Neural cell (in vitro differentiated cells): ENCODE measurements around the gene TAS2R41.

ENCODE experiments used
- EP300 ChIP-seq: fragments of 450-650 bp; conservative IDR thresholded peaks from 2 replicates; pipeline ENCODE4 v1.6.1; 2014; ENCODE audit warnings: antibody characterized with exemption, mild to moderate bottlenecking, moderate library complexity; ENCODE audit not compliant: poor library complexity, severe bottlenecking
- TF ChIP-seq, protein P1 (sequence below): fragments of 450-650 bp; IDR thresholded peaks from 2 replicates; pipeline ENCODE4 v1.5.1; 2014; ENCODE audit warnings: antibody characterized with exemption, mild to moderate bottlenecking, moderate library complexity; ENCODE audit not compliant: poor library complexity, severe bottlenecking

- no peak for TF ChIP-seq EP300
- TF ChIP-seq, protein P1, sequence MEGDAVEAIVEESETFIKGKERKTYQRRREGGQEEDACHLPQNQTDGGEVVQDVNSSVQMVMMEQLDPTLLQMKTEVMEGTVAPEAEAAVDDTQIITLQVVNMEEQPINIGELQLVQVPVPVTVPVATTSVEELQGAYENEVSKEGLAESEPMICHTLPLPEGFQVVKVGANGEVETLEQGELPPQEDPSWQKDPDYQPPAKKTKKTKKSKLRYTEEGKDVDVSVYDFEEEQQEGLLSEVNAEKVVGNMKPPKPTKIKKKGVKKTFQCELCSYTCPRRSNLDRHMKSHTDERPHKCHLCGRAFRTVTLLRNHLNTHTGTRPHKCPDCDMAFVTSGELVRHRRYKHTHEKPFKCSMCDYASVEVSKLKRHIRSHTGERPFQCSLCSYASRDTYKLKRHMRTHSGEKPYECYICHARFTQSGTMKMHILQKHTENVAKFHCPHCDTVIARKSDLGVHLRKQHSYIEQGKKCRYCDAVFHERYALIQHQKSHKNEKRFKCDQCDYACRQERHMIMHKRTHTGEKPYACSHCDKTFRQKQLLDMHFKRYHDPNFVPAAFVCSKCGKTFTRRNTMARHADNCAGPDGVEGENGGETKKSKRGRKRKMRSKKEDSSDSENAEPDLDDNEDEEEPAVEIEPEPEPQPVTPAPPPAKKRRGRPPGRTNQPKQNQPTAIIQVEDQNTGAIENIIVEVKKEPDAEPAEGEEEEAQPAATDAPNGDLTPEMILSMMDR, result no peak
These were observed 33.9 kb downstream of the TAS2R41 start for GRCh38 chr7:143511593-143512047.
